ENCODE results near the gene ANTXR2.

GRCh38 chr4:80043541-80043940 is 29.5 kb downstream of the ANTXR2 start:
- no peak for TF ChIP-seq CTCF (IDR thresholded peaks at IDR 0.05)
- no peak for TF ChIP-seq POLR2A (IDR thresholded peaks at IDR 0.05)

Data from Peyer's patch (tissue), 4 donors.